ENCODE measurements around the gene UBE2E2. TPM values are rescaled to one million over a fixed set of nuclear protein-coding genes. Genes with fewer than 3 reads are reported as not detected.
A peak's percentile ranks its signal among the peaks of the same experiment; 100 is the strongest.

UBE2E2 gene
- total RNA-seq, 1 experiment from 2014 or later, result 64.3 TPM

GRCh38 chr3:23490459-23490858, 287.3 kb downstream of the UBE2E2 start:
- Mint-ChIP-seq H3K4me3 (ENCODE audit: unreplicated experiment) (no peak overlapping the region), H3K27me3 (ENCODE audit: insufficient read depth, unreplicated experiment) (no peaks in the 10 kb centered on the region), H3K9me3 (ENCODE audit: unreplicated experiment) (no peaks in the 10 kb centered on the region), H3K36me3 (ENCODE audit: insufficient read depth, unreplicated experiment) (no peaks in the 10 kb centered on the region), H3K27ac (ENCODE audit: low read depth, unreplicated experiment) (no peak overlapping the region), H3K4me1 (ENCODE audit: insufficient read depth, unreplicated experiment) (peaks cover 8% of the 10 kb centered on the region)
- CTCF ChIA-PET, result interaction anchor here (0.6 to 0.9 kb wide), 3 partner anchors 29 to 296 kb away, joined by 3 to 5 read pairs (median 3); no protein-coding TSS in a partner anchor
- POLR2A ChIA-PET, result interaction anchor here (0.6 to 1.2 kb wide), 3 partner anchors 9 to 58 kb away, joined by 3 to 4 read pairs (median 3); no protein-coding TSS in a partner anchor
- BruUV-seq (replicated peaks), result no TSS peak
- TF ChIP-seq CTCF (IDR thresholded peaks at IDR 0.05; ENCODE audit: unreplicated experiment), result no peak
- peak; percentile 56 for DNase-seq (ENCODE audit: unreplicated experiment)
- intact Hi-C loops (cut with micrococcal nuclease), result no loop called here

GRCh38 chr3:23492057-23492456, 288.9 kb downstream of the UBE2E2 start:
- POLR2A ChIA-PET, result no interaction called here

GRCh38 chr3:23493889-23494288, 290.8 kb downstream of the UBE2E2 start:
- H3K27ac Mint-ChIP-seq (ENCODE audit: low read depth, unreplicated experiment), result no peak overlapping the region
- no peaks in the 10 kb centered on the region for H3K27me3 Mint-ChIP-seq (ENCODE audit: insufficient read depth, unreplicated experiment)
- H3K36me3 Mint-ChIP-seq (ENCODE audit: insufficient read depth, unreplicated experiment), result no peaks in the 10 kb centered on the region
- no peak for DNase-seq (ENCODE audit: unreplicated experiment)
- no peaks in the 10 kb centered on the region for H3K9me3 Mint-ChIP-seq (ENCODE audit: unreplicated experiment)
- peaks cover 16% of the 10 kb centered on the region for H3K4me1 Mint-ChIP-seq (ENCODE audit: insufficient read depth, unreplicated experiment)
- ChIA-PET CTCF (no interaction called here), POLR2A (interaction anchor here (1.2 to 1.9 kb wide), 2 partner anchors 8 to 18 kb away, joined by 3 to 4 read pairs; no protein-coding TSS in a partner anchor)
- no peak for TF ChIP-seq CTCF (IDR thresholded peaks at IDR 0.05; ENCODE audit: unreplicated experiment)
- H3K4me3 Mint-ChIP-seq (ENCODE audit: unreplicated experiment), result no peak overlapping the region
- intact Hi-C loops (cut with micrococcal nuclease), result no loop called here
- BruUV-seq (replicated peaks), result no TSS peak

More at GRCh38 chr3:23492057-23492456, 288.9 kb downstream of the UBE2E2 start:
- CTCF ChIA-PET, result interaction anchor here (0.9 kb wide), 1 partner anchor 55 kb away, joined by 3 read pairs; no protein-coding TSS in a partner anchor
- peaks cover 12% of the 10 kb centered on the region for H3K4me1 Mint-ChIP-seq (ENCODE audit: insufficient read depth, unreplicated experiment)
- H3K36me3 Mint-ChIP-seq (ENCODE audit: insufficient read depth, unreplicated experiment), result no peaks in the 10 kb centered on the region
- intact Hi-C loops (cut with micrococcal nuclease), result no loop called here
- no peaks in the 10 kb centered on the region for H3K27me3 Mint-ChIP-seq (ENCODE audit: insufficient read depth, unreplicated experiment)
- no peak overlapping the region for H3K4me3 Mint-ChIP-seq (ENCODE audit: unreplicated experiment)
- no peak for TF ChIP-seq CTCF (IDR thresholded peaks at IDR 0.05; ENCODE audit: unreplicated experiment)
- H3K9me3 Mint-ChIP-seq (ENCODE audit: unreplicated experiment), result no peaks in the 10 kb centered on the region
- no peak overlapping the region for H3K27ac Mint-ChIP-seq (ENCODE audit: low read depth, unreplicated experiment)
- DNase-seq (ENCODE audit: unreplicated experiment), result no peak
- no TSS peak for BruUV-seq (replicated peaks)

GRCh38 chr3:23494967-23495366, 291.8 kb downstream of the UBE2E2 start:
- no peak for DNase-seq (ENCODE audit: unreplicated experiment)
- no TSS peak for BruUV-seq (replicated peaks)
- ChIA-PET CTCF (interaction anchor here (0.9 kb wide), 1 partner anchor 26 kb away, joined by 4 read pairs; no protein-coding TSS in a partner anchor), POLR2A (interaction anchor here (1.2 kb wide), 1 partner anchor 17 kb away, joined by 3 read pairs; no protein-coding TSS in a partner anchor)
- intact Hi-C loops (cut with micrococcal nuclease), result no loop called here
- Mint-ChIP-seq H3K27ac (ENCODE audit: low read depth, unreplicated experiment) (no peak overlapping the region), H3K4me1 (ENCODE audit: insufficient read depth, unreplicated experiment) (peaks cover 16% of the 10 kb centered on the region), H3K9me3 (ENCODE audit: unreplicated experiment) (no peaks in the 10 kb centered on the region), H3K4me3 (ENCODE audit: unreplicated experiment) (no peak overlapping the region), H3K36me3 (ENCODE audit: insufficient read depth, unreplicated experiment) (no peaks in the 10 kb centered on the region), H3K27me3 (ENCODE audit: insufficient read depth, unreplicated experiment) (no peaks in the 10 kb centered on the region)
- no peak for TF ChIP-seq CTCF (IDR thresholded peaks at IDR 0.05; ENCODE audit: unreplicated experiment)

All from MCF 10A (cell line).